HepG2 (cell line): ENCODE measurements around the gene ARL2. TPM values are rescaled to one million over a fixed set of nuclear protein-coding genes. Genes with fewer than 3 reads are reported as not detected.

Experiments
- CCDC6 ChIP-seq: sonication (generic); formaldehyde crosslinking; IDR thresholded peaks from 2 replicates; pipeline ENCODE4 v1.8.1; 2022; ENCODE audit warnings: mild to moderate bottlenecking, missing genetic modification reagents, moderate library complexity
- GMEB2 ChIP-seq: IDR thresholded peaks from 2 replicates; pipeline ENCODE4 v1.6.1; 2016; ENCODE audit warnings: missing biosample characterization, missing genetic modification reagents, low read depth
- NFAT5 ChIP-seq: sonication (generic); formaldehyde crosslinking; IDR thresholded peaks from 2 replicates; pipeline ENCODE4 v1.4.0; 2020; ENCODE audit warnings: missing genetic modification reagents
- NR2C2 ChIP-seq: sonication (generic); formaldehyde crosslinking; IDR thresholded peaks from 2 replicates; pipeline ENCODE4 v1.4.0; 2020; ENCODE audit warnings: missing genetic modification reagents, mild to moderate bottlenecking, moderate library complexity, borderline replicate concordance
- NR2F1 ChIP-seq, 2 experiments: fragments of 450-650 bp in 1 of 2; formaldehyde crosslinking in 1 of 2; IDR thresholded peaks; 2 replicates each; pipeline versions ENCODE4 v1.5.0 to v1.6.1; 2016 to 2020; ENCODE audit warnings: mild to moderate bottlenecking in 1 of 2, missing compliant biosample characterization in 1 of 2, missing genetic modification reagents in 1 of 2, moderate library complexity in 1 of 2
- POLR2AphosphoS2 ChIP-seq: IDR thresholded peaks from 2 replicates; pipeline ENCODE4 v1.6.1; 2011; ENCODE audit warnings: low read depth, low read length, improper control_type of control experiment
- RBM22 ChIP-seq: fragments of 200-400 bp; formaldehyde crosslinking; optimal IDR thresholded peaks from 2 replicates; pipeline ENCODE3; 2017; ENCODE audit warnings: mild to moderate bottlenecking, low read length, moderate library complexity
- RNF2 ChIP-seq: fragments of 450-650 bp; conservative IDR thresholded peaks from 2 replicates; pipeline ENCODE4 v1.6.1; 2016; ENCODE audit warnings: low read depth
- SMARCC2 ChIP-seq: fragments of 450-650 bp; IDR thresholded peaks from 2 replicates; pipeline ENCODE4 v1.6.1; 2017; ENCODE audit warnings: antibody characterized with exemption, mild to moderate bottlenecking
- ZNF354B ChIP-seq: sonication (generic); formaldehyde crosslinking; IDR thresholded peaks from 2 replicates; pipeline ENCODE4 v1.8.0; 2022; ENCODE audit warnings: mild to moderate bottlenecking, missing genetic modification reagents
- ZNF652 ChIP-seq: IDR thresholded peaks from 2 replicates; pipeline ENCODE4 v1.6.1; 2016; ENCODE audit warnings: low read depth, borderline replicate concordance
- polyA plus RNA-seq, 8 experiments: library from polyadenylated mRNA; depleted of rRNA in 3 of 8; stranded (reverse) in 7 of 8; unstranded in 1 of 8; fragments of >200 nt; fragmentation: Illumina TruSeq in 4 of 8; extraction: Trizol in 4 of 8; gene quantifications; 2 replicates each; pipeline versions ENCODE4 v1.2.1 to v1.2.3, GENCODE V29; 2011 to 2016; ENCODE audit warnings: low read depth in 4 of 8, missing spikeins in 1 of 8, mixed read lengths in 1 of 8; ENCODE audit not compliant: insufficient read depth in 1 of 8
- total RNA-seq, 5 experiments: library from RNA; depleted of rRNA; stranded (reverse); fragments of >200 nt; fragmentation: Illumina TruSeq; extraction: Trizol; gene quantifications; 2 replicates each; pipeline ENCODE4 v1.2.3, GENCODE V29; 2016; ENCODE audit warnings: low read depth in 1 of 5
- TF ChIP-seq, protein P1 (sequence below), 2 experiments: sonication (generic) in 1 of 2; formaldehyde crosslinking in 1 of 2; IDR thresholded peaks; 2 replicates each; pipeline versions ENCODE4 v1.6.1 to v1.9.0; 2014 to 2022; ENCODE audit warnings: antibody characterized with exemption in 1 of 2, borderline replicate concordance in 1 of 2, inconsistent platforms in 1 of 2, low read depth in 1 of 2, missing genetic modification reagents in 1 of 2
- TF ChIP-seq, protein P2 (sequence below): IDR thresholded peaks from 2 replicates; pipeline ENCODE4 v1.6.1; 2016; ENCODE audit warnings: mild to moderate bottlenecking

ARL2 gene
- total and polyA plus RNA-seq, 2 of the 13 experiments (the other 11 are each of a cell fraction or from before 2014, with no cell fraction given): 82.9 to 84.4 TPM

DNA sequence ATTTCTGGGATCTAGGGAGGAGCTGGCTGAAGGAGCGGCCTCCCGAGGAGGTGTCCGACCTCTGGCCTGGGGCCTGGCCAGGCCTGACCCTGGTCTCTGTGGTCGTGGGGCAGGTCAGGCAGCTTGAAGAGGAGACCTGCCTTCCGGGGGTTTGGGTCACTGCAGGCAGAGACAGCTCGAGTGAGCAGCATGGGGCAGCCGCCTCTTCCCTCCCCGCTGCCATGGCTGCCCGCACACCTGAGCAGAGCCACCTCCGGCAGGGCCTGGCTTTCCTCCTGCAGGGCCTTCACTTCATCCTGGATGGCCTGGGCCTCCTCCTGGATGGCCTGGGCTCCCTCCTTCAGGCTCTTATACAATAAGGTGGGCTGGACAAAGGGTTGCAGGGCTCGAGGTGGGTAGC is 52.4 kb downstream of the ARL2 start (continued):
- TF ChIP-seq, protein P1, sequence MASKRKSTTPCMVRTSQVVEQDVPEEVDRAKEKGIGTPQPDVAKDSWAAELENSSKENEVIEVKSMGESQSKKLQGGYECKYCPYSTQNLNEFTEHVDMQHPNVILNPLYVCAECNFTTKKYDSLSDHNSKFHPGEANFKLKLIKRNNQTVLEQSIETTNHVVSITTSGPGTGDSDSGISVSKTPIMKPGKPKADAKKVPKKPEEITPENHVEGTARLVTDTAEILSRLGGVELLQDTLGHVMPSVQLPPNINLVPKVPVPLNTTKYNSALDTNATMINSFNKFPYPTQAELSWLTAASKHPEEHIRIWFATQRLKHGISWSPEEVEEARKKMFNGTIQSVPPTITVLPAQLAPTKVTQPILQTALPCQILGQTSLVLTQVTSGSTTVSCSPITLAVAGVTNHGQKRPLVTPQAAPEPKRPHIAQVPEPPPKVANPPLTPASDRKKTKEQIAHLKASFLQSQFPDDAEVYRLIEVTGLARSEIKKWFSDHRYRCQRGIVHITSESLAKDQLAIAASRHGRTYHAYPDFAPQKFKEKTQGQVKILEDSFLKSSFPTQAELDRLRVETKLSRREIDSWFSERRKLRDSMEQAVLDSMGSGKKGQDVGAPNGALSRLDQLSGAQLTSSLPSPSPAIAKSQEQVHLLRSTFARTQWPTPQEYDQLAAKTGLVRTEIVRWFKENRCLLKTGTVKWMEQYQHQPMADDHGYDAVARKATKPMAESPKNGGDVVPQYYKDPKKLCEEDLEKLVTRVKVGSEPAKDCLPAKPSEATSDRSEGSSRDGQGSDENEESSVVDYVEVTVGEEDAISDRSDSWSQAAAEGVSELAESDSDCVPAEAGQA (IDR thresholded peaks at IDR 0.05; ENCODE audit: low read depth): no peak
- TF ChIP-seq, protein P1 (CRISPR knock-in tag; IDR thresholded peaks at IDR 0.05; ENCODE audit: borderline replicate concordance): no peak
- 0 out of 2 replicates have a peak, but pooled peaks have one; percentile 27 for TF ChIP-seq NR2C2 (CRISPR knock-in tag)
- no peak for TF ChIP-seq RNF2
- TF ChIP-seq, protein P2, sequence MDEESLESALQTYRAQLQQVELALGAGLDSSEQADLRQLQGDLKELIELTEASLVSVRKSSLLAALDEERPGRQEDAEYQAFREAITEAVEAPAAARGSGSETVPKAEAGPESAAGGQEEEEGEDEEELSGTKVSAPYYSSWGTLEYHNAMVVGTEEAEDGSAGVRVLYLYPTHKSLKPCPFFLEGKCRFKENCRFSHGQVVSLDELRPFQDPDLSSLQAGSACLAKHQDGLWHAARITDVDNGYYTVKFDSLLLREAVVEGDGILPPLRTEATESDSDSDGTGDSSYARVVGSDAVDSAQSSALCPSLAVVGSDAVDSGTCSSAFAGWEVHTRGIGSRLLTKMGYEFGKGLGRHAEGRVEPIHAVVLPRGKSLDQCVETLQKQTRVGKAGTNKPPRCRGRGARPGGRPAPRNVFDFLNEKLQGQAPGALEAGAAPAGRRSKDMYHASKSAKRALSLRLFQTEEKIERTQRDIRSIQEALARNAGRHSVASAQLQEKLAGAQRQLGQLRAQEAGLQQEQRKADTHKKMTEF (CRISPR knock-in tag): no peak; the same call in 1 of the 2 replicates
- no peak for TF ChIP-seq NFAT5 (CRISPR knock-in tag)
- TF ChIP-seq ZNF652 (CRISPR knock-in tag): no peak
- no peak for TF ChIP-seq CCDC6
- TF ChIP-seq GMEB2: no peak
- no peak for TF ChIP-seq NR2F1 (CRISPR knock-in tag; IDR thresholded peaks at IDR 0.05)
- TF ChIP-seq ZNF354B (CRISPR knock-in tag): no peak
- no peak for TF ChIP-seq POLR2AphosphoS2
- TF ChIP-seq RBM22: no peak
- TF ChIP-seq SMARCC2: no peak
